Hepatocyte (in vitro differentiated cells): ENCODE results near the gene CRHR2. TPM values are rescaled to one million over a fixed set of nuclear protein-coding genes. Genes with fewer than 3 reads are reported as not detected.

ENCODE experiments used
- DNase-seq: peaks from one replicate; pipeline ENCODE4 v3.0.0-alpha.2; 2016; ENCODE audit warnings: low spot score
- H2AFZ ChIP-seq: fragments of 200-600 bp; sonication (generic); 2 replicates; pipeline ENCODE4 v1.6.0; 2016; ENCODE audit warnings: antibody characterized with exemption, mild to moderate bottlenecking
- H3K27ac ChIP-seq: fragments of 200-600 bp; sonication (generic); 2 replicates; pipeline ENCODE4 v1.5.1; 2016; ENCODE audit warnings: mild to moderate bottlenecking
- H3K27me3 ChIP-seq: fragments of 200-600 bp; sonication (generic); 2 replicates; pipeline ENCODE4 v1.6.1; 2016
- H3K36me3 ChIP-seq: fragments of 200-600 bp; sonication (generic); replicated peaks from 2 replicates; pipeline ENCODE4 v1.5.1; 2016; ENCODE audit warnings: low read depth; ENCODE audit not compliant: insufficient read depth
- H3K4me1 ChIP-seq: fragments of 200-600 bp; sonication (generic); 2 replicates; pipeline ENCODE4 v1.5.1; 2016; ENCODE audit warnings: mild to moderate bottlenecking, moderate library complexity; ENCODE audit not compliant: insufficient read depth
- H3K4me2 ChIP-seq: fragments of 200-600 bp; sonication (generic); 2 replicates; pipeline ENCODE4 v1.6.0; 2016
- H3K4me3 ChIP-seq: fragments of 200-600 bp; sonication (generic); 2 replicates; pipeline ENCODE4 v1.5.1; 2016; ENCODE audit warnings: mild to moderate bottlenecking
- H3K79me2 ChIP-seq: fragments of 200-600 bp; sonication (generic); 2 replicates; pipeline ENCODE4 v1.6.0; 2017; ENCODE audit warnings: mild to moderate bottlenecking
- H3K9me2 ChIP-seq: fragments of 200-600 bp; sonication (generic); replicated peaks from 2 replicates; pipeline ENCODE4 v1.6.0; 2017; ENCODE audit warnings: mild to moderate bottlenecking; ENCODE audit not compliant: insufficient read depth
- H3K9me3 ChIP-seq: fragments of 200-600 bp; sonication (generic); 2 replicates; pipeline ENCODE4 v1.5.1; 2016; ENCODE audit warnings: low read depth, mild to moderate bottlenecking
- H4K20me1 ChIP-seq: fragments of 200-600 bp; sonication (generic); 2 replicates; pipeline ENCODE4 v1.6.0; 2016; ENCODE audit warnings: mild to moderate bottlenecking; ENCODE audit not compliant: insufficient read depth, poor library complexity, severe bottlenecking
- EZH2 ChIP-seq: fragments of 200-600 bp; sonication (generic); IDR thresholded peaks from 2 replicates; pipeline ENCODE4 v1.6.1; 2016; ENCODE audit warnings: antibody characterized with exemption, mild to moderate bottlenecking, borderline replicate concordance
- EZH2phosphoT487 ChIP-seq: fragments of 200-600 bp; sonication (generic); IDR thresholded peaks from one replicate; pipeline ENCODE4 v1.6.1; 2018; ENCODE audit warnings: antibody characterized with exemption, mild to moderate bottlenecking, low read depth, moderate library complexity; ENCODE audit not compliant: unreplicated experiment, severe bottlenecking
- WGBS: methylation state at CpG from one replicate; pipeline ENCODE4 v1.1.6; 2016; ENCODE audit warnings: low lambda C conversion rate; ENCODE audit errors: missing lambda C conversion rate; 5-methylcytosine and 5-hydroxymethylcytosine counted together
- polyA plus RNA-seq: library from polyadenylated mRNA; unstranded; fragments of >200 nt; fragmentation: Nextera tagmentation; extraction: Ambion mirVana; gene quantifications from 2 replicates; pipeline ENCODE4 v1.2.1, GENCODE V29; 2016
- total RNA-seq: library from RNA; depleted of rRNA; stranded (reverse); fragments of >200 nt; gene quantifications from 2 replicates; pipeline ENCODE4 v1.2.3, GENCODE V29; 2014
- TF ChIP-seq, protein P1 (sequence below): fragments of 200-600 bp; sonication (generic); IDR thresholded peaks from 2 replicates; pipeline ENCODE4 v1.5.1; 2016; ENCODE audit warnings: antibody characterized with exemption, mild to moderate bottlenecking; ENCODE audit not compliant: poor library complexity

The CRHR2 gene
- total and polyA plus RNA-seq, 2 experiments from 2014 or later = 0.21 TPM; not detected in 1

DNA sequence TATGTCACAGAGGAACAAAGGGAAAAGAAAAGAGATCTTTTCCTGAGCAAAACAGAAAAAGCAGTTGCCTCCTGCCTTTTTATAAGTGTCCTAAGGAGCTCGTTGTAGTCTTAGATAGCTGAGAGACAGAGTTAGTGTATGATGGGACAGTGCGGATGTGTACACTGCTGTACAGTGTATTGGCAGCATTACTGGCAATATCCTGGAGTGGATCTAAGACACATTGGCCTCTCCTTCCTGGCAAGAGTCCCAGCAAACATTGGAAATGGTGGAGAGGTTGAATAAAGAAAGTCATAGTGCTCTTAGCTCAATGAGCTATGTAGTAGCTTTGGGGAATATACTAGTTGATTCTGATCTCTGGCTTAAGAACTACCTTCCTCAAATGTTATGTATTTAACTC lies 64.9 kb downstream of the CRHR2 start:
- peaks cover 28% of the 10 kb centered on the region for H3K79me2 ChIP-seq
- H3K36me3 ChIP-seq = no peaks in the 10 kb centered on the region
- H3K4me2 ChIP-seq = no peak overlapping the region
- H2AFZ ChIP-seq = no peak overlapping the region
- WGBS = 84% methylated on average over 2 of the region's 2 CpGs
- H3K9me3 ChIP-seq = no peaks in the 10 kb centered on the region
- no peak overlapping the region for H3K27ac ChIP-seq
- no peaks in the 10 kb centered on the region for H3K4me1 ChIP-seq
- no peaks in the 10 kb centered on the region for H3K27me3 ChIP-seq
- no peak overlapping the region for H3K4me3 ChIP-seq
- no peaks in the 10 kb centered on the region for H3K9me2 ChIP-seq
- TF ChIP-seq, protein P1, sequence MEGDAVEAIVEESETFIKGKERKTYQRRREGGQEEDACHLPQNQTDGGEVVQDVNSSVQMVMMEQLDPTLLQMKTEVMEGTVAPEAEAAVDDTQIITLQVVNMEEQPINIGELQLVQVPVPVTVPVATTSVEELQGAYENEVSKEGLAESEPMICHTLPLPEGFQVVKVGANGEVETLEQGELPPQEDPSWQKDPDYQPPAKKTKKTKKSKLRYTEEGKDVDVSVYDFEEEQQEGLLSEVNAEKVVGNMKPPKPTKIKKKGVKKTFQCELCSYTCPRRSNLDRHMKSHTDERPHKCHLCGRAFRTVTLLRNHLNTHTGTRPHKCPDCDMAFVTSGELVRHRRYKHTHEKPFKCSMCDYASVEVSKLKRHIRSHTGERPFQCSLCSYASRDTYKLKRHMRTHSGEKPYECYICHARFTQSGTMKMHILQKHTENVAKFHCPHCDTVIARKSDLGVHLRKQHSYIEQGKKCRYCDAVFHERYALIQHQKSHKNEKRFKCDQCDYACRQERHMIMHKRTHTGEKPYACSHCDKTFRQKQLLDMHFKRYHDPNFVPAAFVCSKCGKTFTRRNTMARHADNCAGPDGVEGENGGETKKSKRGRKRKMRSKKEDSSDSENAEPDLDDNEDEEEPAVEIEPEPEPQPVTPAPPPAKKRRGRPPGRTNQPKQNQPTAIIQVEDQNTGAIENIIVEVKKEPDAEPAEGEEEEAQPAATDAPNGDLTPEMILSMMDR = no peak
- H4K20me1 ChIP-seq = no peaks in the 10 kb centered on the region
- DNase-seq = no peak

DNA sequence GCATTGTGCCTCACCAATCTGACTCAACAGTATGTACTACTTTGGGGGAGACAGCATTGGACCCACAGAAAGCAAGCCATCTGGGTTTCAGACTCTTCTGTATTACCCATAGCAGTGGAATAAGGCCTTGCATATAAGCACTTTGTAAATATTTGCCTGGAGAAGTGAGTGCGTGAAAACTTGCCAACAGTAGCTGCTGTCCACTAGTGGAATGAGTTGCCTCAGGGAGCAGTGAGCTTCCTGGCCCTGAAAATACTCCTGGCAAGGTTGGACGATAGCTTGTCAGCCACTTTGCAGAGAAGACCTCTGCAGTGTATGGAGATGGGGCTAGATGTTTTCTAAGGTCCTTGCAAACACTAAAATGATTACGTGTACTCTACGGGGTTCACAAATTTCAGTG lies 65.9 kb downstream of the CRHR2 start:
- Histone ChIP-seq H3K9me3 (no peaks in the 10 kb centered on the region), H3K36me3 (no peaks in the 10 kb centered on the region), H3K4me3 (no peak overlapping the region), H3K4me2 (no peak overlapping the region), H2AFZ (no peak overlapping the region), H3K9me2 (no peaks in the 10 kb centered on the region), H3K27me3 (no peaks in the 10 kb centered on the region), H3K4me1 (no peaks in the 10 kb centered on the region), H3K27ac (no peak overlapping the region), H3K79me2 (peaks cover 26% of the 10 kb centered on the region), H4K20me1 (no peaks in the 10 kb centered on the region)
- DNase-seq = no peak
- no peak for TF ChIP-seq EZH2phosphoT487
- TF ChIP-seq, protein P1 = no peak
- no peak for TF ChIP-seq EZH2
- 96% methylated on average over 4 of the region's 4 CpGs for WGBS

DNA sequence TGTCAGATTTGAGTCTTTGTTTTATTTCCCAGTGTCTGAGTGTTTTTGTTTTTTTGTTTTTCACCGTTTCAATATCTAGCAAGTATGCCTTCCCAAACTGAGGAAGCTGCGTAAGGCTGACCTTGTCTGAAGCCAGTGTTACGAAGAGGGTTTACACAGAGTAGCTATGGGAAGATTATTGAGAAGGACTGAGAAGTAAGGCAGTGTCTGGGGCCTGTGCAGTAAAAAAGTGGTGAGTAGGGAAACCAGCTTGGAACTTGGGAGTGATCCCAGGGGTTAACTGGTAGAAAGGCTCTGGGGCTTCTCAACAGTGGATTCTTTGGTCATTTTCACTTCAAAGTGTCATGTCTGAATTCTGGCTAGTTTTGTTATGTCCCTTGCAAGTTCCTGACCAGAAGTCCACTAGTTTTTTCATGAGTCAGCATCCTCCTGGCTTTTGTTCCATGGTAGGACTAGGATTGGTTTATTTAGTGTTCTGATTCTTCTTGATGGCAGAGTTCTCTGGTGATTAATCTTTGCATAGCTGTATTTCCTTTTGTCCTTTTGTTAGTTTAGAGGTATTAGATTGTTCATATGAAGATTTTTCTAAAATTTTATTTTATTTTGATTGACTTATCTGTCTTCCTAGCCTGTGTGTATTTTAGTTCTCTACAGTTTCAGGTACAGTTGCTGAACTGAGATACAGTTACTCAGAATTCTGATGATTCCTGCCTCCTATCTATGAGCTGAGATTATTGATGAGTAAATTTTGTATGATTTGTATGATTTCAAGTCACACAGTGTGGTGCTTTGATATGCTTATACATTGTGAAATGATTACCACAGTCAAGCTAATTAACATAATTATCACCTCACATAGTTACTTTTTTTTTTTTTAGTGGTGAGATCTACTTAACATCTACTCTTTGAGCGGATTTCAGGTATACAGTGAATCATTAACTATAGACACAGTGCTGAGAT lies 68.6 kb downstream of the CRHR2 start:
- Histone ChIP-seq H3K27ac (no peak overlapping the region), H3K4me3 (no peak overlapping the region), H3K36me3 (peaks cover 6% of the 10 kb centered on the region), H2AFZ (no peak overlapping the region), H3K79me2 (peaks cover 48% of the 10 kb centered on the region), H3K9me2 (no peaks in the 10 kb centered on the region), H3K4me1 (no peaks in the 10 kb centered on the region), H3K4me2 (no peak overlapping the region), H4K20me1 (peaks cover 7% of the 10 kb centered on the region), H3K9me3 (no peaks in the 10 kb centered on the region), H3K27me3 (no peaks in the 10 kb centered on the region)
- TF ChIP-seq EZH2phosphoT487 (no peak), EZH2 (no peak)
- TF ChIP-seq, protein P1 = no peak
- DNase-seq = no peak
- 94% methylated on average over 4 of the region's 4 CpGs for WGBS
